HG02610 (cell line): ENCODE results near the gene NANOS3.
"Not testable (repeated sequence)": the region's sequence is repeated elsewhere in the genome, so short reads cannot be mapped to it uniquely, and the experiment has no call there.

Experiments used
- ATAC-seq: cut with Tn5 transposase; IDR thresholded peaks from one replicate; pipeline ENCODE4 v1.9.1; 2021; ENCODE audit warnings: mild to moderate bottlenecking, moderate library complexity; ENCODE audit not compliant: unreplicated experiment

The NANOS3 gene

GRCh38 chr19:13843104-13843921 lies 33.6 kb upstream of the NANOS3 start:
- ATAC-seq, result no peak

- no peak for ATAC-seq
Observed at GRCh38 chr19:13844130-13844631, 32.8 kb upstream of the NANOS3 start.

- peak; percentile 57 for ATAC-seq
Observed at GRCh38 chr19:13846557-13847406, 30.2 kb upstream of the NANOS3 start.

- ATAC-seq, result peak; percentile 12
Observed at GRCh38 chr19:13847407-13848339, 29.3 kb upstream of the NANOS3 start.

GRCh38 chr19:13848340-13848677 lies 28.6 kb upstream of the NANOS3 start:
- ATAC-seq, result no peak

GRCh38 chr19:13848798-13849676 lies 27.9 kb upstream of the NANOS3 start:
- ATAC-seq, result no peak

GRCh38 chr19:13849991-13850909 lies 26.7 kb upstream of the NANOS3 start:
- no peak for ATAC-seq

GRCh38 chr19:13850910-13851733 lies 25.8 kb upstream of the NANOS3 start:
- ATAC-seq, result no peak

- ATAC-seq, result not testable (repeated sequence)
Observed at GRCh38 chr19:13851734-13852114, 25.2 kb upstream of the NANOS3 start.

GRCh38 chr19:13852171-13852707 lies 24.7 kb upstream of the NANOS3 start:
- not testable (repeated sequence) for ATAC-seq

GRCh38 chr19:13856497-13856896 lies 20.4 kb upstream of the NANOS3 start:
- no peak for ATAC-seq

- no peak for ATAC-seq
Observed at GRCh38 chr19:13859361-13859880, 17.5 kb upstream of the NANOS3 start.

GRCh38 chr19:13860679-13861391 lies 16.1 kb upstream of the NANOS3 start:
- no peak for ATAC-seq

- peak; percentile 27 for ATAC-seq
Observed at GRCh38 chr19:13861392-13861713, 15.6 kb upstream of the NANOS3 start.

GRCh38 chr19:13861714-13862531 lies 15.0 kb upstream of the NANOS3 start:
- ATAC-seq, result peak; percentile 74

GRCh38 chr19:13864046-13864666 lies 12.8 kb upstream of the NANOS3 start:
- ATAC-seq, result no peak
